HG02885 (cell line): ENCODE results near the gene NKAIN4.

Experiments used
- ATAC-seq: cut with Tn5 transposase; IDR thresholded peaks from one replicate; pipeline ENCODE4 v1.9.1; 2021; ENCODE audit warnings: mild to moderate bottlenecking; ENCODE audit not compliant: unreplicated experiment, poor library complexity

Gene NKAIN4

DNA sequence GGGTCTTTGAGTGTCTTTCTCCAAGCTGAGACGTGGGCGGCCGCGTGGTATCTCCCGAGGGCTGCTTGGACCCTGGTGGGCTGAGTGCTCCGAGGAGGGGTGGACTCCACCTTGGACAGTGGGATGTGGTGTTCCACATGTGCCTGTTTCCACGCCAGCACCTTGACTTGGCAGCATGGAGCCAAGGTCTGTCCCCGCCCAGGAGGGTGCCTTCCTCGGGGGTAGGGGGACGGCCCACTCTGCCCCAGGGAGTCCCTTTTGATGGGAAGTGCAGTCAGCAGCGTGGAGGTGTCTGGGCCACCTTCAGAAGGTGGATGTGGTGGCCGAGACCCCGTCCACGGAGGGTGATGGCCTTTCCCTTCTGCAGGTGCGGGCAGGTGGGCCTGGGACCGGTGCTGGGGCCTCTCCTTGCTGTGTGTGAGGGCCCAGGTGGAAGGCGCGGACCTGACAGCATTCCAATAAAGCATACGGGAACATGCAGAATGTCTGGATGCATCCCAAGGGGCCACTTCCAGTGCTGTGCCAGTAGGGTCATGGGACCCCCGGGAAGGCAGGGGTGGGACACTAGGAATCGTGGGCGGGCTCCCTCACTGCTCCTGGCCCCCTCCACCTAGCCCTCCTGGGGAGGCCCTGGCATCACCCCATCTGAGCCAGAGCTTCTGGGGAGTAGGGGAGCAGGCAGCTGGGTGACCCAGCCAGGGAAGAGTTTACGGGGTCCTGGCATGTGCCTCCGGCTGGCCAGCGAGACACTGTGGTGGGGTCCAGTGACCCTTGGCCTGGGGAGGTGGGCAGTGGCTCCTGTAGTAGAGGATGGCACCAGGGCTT lies 35.3 kb upstream of the NKAIN4 start:
- no peak for ATAC-seq

- no peak for ATAC-seq
These were observed 34.5 kb upstream of the NKAIN4 start for GRCh38 chr20:63288581-63289251.

DNA sequence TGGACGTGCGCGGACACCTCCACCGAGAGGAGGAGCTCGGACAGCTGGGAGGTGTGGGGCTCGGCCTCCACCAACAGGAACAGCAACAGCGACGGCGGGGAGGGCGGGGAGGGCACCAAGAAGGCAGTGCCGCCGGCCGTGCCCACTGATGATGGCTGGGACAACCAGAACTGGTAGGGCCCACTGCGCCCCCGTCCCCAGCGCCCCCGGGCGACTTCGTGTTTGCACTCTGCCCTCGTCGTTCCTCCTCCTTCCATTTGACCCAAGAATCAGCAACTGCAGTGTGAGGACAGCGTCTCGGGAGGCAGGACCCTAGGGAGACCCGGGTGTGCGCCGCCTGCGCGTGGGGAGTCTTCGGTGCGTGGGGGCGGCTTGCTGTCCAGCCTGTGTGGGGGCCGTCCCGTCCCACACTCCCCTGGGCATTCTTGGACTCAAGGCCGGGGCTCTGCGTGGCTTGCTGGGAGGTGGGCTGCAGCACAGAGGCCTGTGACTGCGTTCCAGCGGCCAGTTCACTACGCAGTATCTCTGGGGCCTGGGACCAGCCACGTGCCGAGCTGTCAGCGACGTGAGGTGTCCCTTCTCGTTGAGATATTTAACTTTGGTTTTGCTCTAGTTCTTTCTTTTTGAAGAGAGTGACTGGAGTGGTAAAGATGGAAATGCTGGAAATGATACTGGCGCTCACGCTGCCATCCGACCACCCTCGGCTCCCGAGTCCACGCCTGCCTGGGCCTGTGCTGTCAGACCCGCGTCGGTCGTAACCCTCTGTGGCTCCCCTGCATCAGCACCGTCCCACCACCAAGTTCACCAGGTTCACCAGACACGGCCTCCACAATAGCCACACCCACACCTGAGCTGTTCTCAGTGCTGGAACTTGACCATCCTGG lies 33.7 kb upstream of the NKAIN4 start:
- ATAC-seq: no peak

DNA sequence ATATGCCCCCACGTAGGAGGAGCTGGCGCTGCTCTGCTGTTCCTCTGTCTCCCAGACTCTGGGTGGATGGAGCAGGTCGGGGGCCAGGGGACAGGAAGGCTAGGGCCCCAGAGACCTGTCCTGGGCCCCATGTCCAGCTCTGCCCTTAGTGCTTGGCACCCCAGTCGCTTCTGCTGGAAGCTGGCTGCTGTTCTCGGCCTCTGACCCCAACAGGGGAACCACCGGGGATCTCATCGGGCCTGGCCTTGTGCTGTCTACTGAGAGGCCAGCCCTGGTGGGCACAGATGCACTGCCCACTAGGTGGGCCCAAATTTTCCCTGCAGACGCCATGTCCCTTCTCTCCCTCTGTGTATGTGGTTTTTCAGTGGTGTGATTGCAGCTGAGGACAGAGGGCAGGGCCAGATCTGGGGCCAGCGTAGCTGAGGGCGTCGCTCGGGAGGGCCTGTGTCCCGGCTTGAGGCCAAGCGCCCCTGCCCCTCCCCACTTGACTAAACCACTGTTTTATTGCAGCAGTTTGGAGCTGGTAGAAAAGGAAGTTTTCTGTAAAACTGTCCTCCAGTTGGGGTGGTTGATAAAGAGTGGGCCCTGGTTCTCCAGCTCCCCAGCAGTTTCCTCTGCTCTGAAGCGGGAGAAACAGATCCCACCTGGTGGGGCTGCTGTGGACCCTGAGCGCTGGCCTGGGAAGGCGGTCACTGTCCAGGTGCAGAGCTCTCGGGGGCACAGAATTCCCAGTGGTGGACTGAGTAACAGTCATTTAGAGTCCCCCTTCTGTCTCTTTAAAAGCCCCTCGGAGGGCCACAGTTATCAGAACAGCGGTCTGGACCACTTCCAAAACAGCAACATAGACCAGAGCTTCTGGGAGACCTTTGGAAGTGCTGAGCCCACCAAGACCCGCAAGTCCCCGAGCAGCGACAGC lies 32.8 kb upstream of the NKAIN4 start:
- no peak for ATAC-seq

DNA sequence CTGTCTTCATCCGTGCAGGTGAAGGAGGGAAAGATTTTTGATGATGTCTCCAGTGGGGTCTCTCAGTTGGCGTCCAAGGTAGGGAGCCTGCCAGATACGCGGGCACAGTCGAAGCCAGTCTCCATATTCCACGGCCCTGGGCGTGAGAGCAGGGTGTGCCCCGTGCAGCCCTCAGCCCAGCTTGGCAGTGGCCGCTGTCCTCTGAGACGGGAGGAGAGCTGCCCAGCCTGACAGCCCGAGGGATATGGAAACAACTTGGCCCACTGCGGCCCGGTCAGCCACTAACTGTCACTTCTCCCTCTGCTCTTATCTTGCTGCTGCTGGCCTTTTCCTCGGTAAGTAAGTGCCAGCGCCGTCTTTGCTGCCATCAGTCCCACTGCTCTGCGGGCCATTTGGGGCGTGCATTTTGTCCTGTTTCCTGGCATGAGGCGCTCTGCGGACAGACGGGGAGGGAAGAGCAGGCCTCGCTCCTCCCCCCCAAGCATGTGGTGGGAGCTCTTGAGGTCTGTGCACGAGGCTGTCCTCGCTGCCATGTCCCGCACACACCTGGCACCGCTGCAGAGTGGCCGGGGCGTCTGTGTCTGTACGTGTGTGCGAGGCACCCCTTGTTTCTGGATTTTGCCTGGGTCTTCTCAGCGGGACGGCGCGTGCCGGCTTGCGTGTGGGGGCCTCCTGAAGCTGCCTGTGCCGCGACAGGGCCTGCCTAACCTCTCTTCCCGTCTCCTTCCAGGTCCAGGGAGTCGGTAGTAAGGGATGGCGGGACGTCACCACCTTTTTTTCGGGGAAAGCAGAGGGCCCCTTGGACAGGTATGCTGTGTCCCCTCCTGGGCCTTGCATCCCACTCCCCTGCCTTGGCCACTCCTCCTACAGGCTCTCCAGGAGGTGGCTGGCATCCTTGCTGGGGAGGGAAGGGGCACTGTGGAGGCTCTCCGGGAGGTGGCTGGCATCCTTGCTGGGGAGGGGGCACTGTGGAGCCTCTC lies 31.7 kb upstream of the NKAIN4 start:
- no peak for ATAC-seq

DNA sequence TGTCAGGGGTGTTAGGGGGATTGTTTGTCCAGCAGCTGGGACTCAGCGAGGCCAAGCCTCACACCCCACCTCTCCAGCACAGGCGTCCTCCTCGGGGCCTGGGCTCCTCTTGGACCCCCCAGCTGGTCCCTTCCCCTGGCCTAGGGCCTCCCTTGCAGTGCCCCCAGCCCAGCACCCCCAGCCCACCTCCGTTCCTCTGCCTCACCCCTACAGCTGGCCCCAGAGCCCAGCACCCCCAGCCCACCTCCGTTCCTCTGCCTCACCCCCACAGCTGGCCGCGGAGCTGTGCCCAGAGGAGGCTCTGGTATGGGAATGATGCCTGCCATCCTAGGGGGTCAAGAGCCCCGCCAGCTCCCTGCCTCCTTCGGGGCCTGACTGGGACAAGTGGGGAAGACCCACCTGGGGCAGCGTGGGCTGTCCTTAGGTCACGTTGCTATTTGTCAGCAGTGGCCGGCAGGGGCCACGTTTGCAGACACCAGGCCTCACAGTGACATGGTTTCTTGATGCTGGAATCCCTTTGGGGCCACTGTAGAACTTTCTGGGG lies 30.8 kb upstream of the NKAIN4 start:
- ATAC-seq: no peak

DNA sequence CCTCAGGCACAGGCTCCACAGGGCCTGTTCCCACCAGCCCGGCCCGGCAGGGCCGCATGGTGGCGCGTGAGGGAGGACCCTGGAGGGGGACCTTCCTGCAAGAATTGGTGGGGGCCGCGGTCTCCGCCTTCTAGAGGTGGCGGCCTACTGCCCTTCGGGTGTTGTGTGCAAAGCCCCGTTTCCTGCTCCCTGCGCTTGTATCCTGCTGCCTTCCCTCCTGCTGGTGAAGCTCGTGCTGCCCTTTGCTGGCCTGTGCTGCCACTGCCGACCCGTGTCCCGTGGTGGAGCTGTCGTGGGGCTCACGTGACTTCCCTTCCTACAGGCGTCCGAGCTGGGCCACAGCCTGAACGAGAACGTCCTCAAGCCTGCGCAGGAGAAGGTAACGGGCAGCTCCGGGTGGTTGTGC lies 30.3 kb upstream of the NKAIN4 start:
- no peak for ATAC-seq

DNA sequence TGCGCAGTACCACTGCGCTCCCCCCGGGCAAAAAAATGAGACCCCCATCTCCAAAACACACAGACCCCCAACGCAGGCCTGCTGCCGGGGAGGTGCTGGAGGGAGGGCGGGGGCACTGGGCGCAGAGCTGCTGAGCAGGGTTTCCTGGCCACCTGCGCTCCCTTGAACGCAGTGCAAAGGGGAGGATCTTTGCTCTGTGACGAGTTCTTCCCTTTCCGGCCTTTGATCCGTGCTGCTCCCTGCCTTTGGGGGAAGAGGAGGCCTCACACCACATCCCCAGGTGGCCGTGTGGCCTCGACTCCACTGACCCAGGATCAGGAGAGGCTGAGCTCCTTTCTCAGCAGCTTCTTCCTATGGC lies 29.8 kb upstream of the NKAIN4 start:
- ATAC-seq: no peak

- no peak for ATAC-seq
These were observed 29.3 kb upstream of the NKAIN4 start for GRCh38 chr20:63283397-63284082.

DNA sequence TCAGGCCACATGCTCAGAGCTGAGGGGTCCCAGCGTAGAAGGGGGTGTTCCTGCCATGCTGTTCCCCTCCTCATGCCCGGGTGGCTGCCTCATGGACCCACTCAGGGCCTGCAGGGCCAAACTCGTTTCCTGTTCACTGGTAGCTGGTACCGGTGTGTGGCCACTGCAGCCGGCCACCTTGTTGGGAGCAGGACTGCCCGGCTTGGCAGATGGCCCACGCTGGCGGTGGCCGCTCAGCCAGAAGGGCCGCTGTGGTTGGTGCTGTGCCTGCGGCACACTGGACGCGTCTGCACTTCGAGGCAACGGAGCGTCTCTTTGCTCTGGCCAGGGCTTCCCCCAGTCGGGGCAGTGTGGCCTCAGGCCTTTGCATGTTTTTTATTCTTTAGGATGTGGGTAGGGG lies 28.7 kb upstream of the NKAIN4 start:
- no peak for ATAC-seq

- ATAC-seq: no peak
These were observed 27.7 kb upstream of the NKAIN4 start for GRCh38 chr20:63281742-63282665.

DNA sequence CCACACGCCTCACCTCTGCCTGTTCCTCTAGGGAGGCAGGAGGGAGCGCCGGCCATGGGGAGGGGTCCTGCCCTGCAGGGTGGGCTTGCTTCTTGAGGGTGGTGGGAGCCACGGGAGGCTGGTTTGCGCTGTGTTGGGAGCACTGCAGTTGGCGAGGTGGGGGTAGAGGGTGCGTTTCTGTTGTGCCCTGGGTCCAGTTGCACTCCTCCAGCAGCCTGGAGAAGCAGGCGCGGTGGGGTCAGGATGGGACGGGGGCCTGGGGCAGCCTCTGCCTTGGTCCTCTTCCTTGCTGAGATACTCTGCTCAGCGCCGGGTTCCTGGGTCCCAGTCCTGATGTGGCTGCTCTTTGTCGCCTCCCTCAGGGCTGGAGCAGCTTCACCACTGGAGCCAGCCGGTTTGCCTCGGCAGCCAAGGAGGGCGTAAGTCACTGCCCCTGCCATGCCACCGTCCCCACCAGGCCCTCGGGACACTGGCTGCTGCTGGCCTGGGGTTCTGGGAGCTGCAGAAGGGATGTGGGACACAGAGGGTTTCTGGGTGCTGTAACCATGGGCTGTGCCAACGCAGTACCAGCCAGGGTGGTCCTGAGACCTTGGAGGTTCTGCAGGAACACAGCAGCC lies 26.8 kb upstream of the NKAIN4 start:
- no peak for ATAC-seq

- no peak for ATAC-seq
These were observed 26.1 kb upstream of the NKAIN4 start for GRCh38 chr20:63280371-63280770.

DNA sequence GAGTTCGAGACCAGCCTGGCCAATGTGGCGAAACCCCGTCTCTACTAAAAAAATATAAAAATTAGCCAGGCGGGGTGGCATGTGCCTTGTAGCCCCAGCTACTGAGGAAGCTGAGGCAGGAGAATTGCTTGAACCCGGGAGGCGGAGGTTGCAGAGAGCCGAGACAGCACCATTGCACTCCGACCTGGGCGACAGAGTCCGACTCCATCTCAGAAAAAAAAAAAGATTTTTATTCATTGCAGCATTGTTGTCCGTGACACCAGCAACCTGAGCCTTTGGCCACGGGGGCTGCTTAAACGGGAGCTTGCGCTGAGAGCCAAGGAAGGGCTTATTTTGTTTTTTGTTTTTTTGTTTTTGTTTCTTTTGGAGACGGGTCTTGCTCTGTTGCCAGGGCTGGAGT lies 25.7 kb upstream of the NKAIN4 start:
- no peak for ATAC-seq

- ATAC-seq: no peak
These were observed 24.4 kb upstream of the NKAIN4 start for GRCh38 chr20:63278661-63279060.

DNA sequence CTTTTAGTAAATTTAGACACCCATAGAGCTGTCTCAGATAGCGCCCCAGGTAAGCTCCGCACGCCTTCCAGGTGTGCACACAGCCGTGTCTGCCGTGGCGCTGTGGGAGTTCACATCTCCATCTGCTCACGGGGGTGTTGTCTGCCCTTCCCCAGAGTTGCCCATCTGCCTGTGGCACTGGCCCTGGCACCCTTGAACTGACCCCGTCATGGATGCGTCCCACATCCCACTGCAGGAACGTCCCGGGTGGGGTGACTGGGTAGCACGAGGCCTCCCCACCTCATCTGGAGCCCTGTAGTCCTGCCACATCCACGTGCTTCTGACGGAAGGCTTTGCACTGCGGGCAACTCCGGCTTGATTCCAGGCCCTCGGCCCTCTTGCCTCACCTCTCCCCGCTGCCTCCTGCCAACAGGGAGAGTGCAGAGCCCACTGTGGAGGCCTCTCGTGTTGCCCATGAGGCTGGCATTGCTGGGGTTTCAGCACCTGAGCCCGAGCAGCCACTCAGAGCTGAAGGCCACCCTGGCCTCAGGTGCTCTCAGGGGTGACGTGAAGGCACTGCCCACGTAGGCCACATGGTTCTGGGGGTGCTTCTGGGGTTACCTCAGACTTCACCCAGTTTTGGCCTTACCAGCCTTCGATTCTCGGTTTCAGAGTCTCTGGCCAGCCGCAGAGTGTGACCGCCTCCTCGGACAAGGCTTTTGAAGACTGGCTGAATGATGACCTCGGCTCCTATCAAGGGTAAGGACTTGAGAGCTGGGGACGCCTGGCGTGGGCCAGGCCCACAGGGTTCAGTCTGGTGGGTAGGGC lies 23.4 kb upstream of the NKAIN4 start:
- no peak for ATAC-seq
